ENCODE results near the gene GABARAPL1. TPM values are rescaled to one million over a fixed set of nuclear protein-coding genes. Genes with fewer than 3 reads are reported as not detected.
"Not testable (repeated sequence)": the region's sequence is repeated elsewhere in the genome, so short reads cannot be mapped to it uniquely, and the experiment has no call there.

The GABARAPL1 gene
- total and polyA plus RNA-seq, 4 donors = 115 to 199 (median 186) TPM

- no peak for DNase-seq (ENCODE audit: low read depth in 4 of 6, low spot score in 6 of 6)
- peaks cover 33% of the 10 kb centered on the region for H3K36me3 ChIP-seq (ENCODE audit: control insufficient read depth, insufficient read depth, low read length)
- no peak overlapping the region for H3K4me3 ChIP-seq (ENCODE audit: low read depth, low read length)
- no peaks in the 10 kb centered on the region for H3K9me3 ChIP-seq (ENCODE audit: control insufficient read depth, insufficient read depth, low read length)
- H3K27me3 ChIP-seq (ENCODE audit: control insufficient read depth, insufficient read depth, low read length) = no peaks in the 10 kb centered on the region
- 94% methylated on average over 5 of the region's 5 CpGs for WGBS (ENCODE audit: insufficient coverage)
- no peaks in the 10 kb centered on the region for H3K4me1 ChIP-seq (ENCODE audit: control insufficient read depth, insufficient read depth, low read length)
- H3K27ac ChIP-seq (ENCODE audit: low read depth, low read length) = no peak overlapping the region
Observed at GRCh38 chr12:10223208-10223607, 10.5 kb downstream of the GABARAPL1 start.

DNA sequence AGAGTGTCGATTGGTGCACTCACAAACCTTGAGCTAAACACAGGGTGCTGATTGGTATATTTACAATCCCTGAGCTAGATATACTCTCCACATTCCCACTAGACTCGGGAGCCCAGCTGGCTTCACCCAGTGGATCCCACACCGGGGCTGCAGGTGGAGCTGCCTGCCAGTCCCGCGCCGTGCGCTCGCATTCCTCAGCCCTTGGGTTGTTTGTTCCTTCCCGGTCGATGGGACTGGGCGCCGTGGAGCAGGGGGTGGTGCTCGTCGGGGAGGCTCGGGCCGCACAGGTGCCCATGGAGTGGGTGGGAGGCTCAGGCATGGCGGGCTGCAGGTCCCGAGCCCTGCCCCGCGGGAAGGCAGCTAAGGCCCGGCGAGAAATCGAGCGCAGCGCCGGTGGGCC, 12.7 kb downstream of the GABARAPL1 start:
- 91% methylated on average over 15 of the region's 26 CpGs for WGBS (ENCODE audit: insufficient coverage)
- H3K27me3 ChIP-seq (ENCODE audit: control insufficient read depth, insufficient read depth, low read length); DNase-seq (ENCODE audit: low read depth in 4 of 6, low spot score in 6 of 6); H3K4me3 ChIP-seq (ENCODE audit: low read depth, low read length); H3K27ac ChIP-seq (ENCODE audit: low read depth, low read length); H3K9me3 ChIP-seq (ENCODE audit: control insufficient read depth, insufficient read depth, low read length); H3K4me1 ChIP-seq (ENCODE audit: control insufficient read depth, insufficient read depth, low read length): not testable (repeated sequence)
- peaks cover 20% of the 10 kb centered on the region for H3K36me3 ChIP-seq (ENCODE audit: control insufficient read depth, insufficient read depth, low read length)

- WGBS (ENCODE audit: insufficient coverage) = 94% methylated on average over 4 of the region's 6 CpGs
- no peak overlapping the region for H3K4me3 ChIP-seq (ENCODE audit: low read depth, low read length)
- no peaks in the 10 kb centered on the region for H3K4me1 ChIP-seq (ENCODE audit: control insufficient read depth, insufficient read depth, low read length)
Observed at GRCh38 chr12:10226086-10226485, 13.4 kb downstream of the GABARAPL1 start.

GRCh38 chr12:10226731-10227130, 14.1 kb downstream of the GABARAPL1 start:
- no peaks in the 10 kb centered on the region for H3K9me3 ChIP-seq (ENCODE audit: control insufficient read depth, insufficient read depth, low read length)
- H3K4me1 ChIP-seq (ENCODE audit: control insufficient read depth, insufficient read depth, low read length) = no peaks in the 10 kb centered on the region
- no peak overlapping the region for H3K27ac ChIP-seq (ENCODE audit: low read depth, low read length)
- H3K4me3 ChIP-seq (ENCODE audit: low read depth, low read length) = no peak overlapping the region
- H3K36me3 ChIP-seq (ENCODE audit: control insufficient read depth, insufficient read depth, low read length) = peaks cover 16% of the 10 kb centered on the region
- DNase-seq (ENCODE audit: low read depth in 4 of 6, low spot score in 6 of 6) = no peak
- WGBS (ENCODE audit: insufficient coverage) = no CpG with 5 or more reads among the region's 1 CpG
- no peaks in the 10 kb centered on the region for H3K27me3 ChIP-seq (ENCODE audit: control insufficient read depth, insufficient read depth, low read length)

More at GRCh38 chr12:10226086-10226485, 13.4 kb downstream of the GABARAPL1 start:
- Histone ChIP-seq H3K27me3 (ENCODE audit: control insufficient read depth, insufficient read depth, low read length) (no peaks in the 10 kb centered on the region), H3K9me3 (ENCODE audit: control insufficient read depth, insufficient read depth, low read length) (no peaks in the 10 kb centered on the region), H3K27ac (ENCODE audit: low read depth, low read length) (no peak overlapping the region), H3K36me3 (ENCODE audit: control insufficient read depth, insufficient read depth, low read length) (peaks cover 20% of the 10 kb centered on the region)
- DNase-seq (ENCODE audit: low read depth in 4 of 6, low spot score in 6 of 6) = no peak

DNA sequence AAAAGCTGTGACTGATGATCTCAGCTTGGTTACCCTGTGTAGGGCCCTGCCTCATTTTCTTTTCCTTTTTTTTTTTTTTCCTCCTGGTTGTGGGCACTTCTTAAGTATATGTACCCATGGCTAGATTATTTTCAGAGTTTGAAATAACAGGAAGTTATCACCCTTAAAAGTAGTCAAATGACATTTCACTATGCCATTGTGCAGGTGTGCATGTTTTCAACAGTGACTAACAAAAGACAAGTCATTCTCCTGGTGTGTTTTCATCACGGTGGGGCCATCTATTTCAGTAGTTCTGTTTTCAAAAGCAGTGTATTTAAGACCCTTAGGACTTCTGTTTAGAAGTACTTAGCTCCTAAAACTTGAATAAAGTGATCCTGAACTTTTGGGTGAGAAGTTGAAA, 15.0 kb downstream of the GABARAPL1 start:
- 56% methylated on average over 1 of the region's 1 CpG for WGBS (ENCODE audit: insufficient coverage)
- H3K27me3 ChIP-seq (ENCODE audit: control insufficient read depth, insufficient read depth, low read length) = no peaks in the 10 kb centered on the region
- no peaks in the 10 kb centered on the region for H3K9me3 ChIP-seq (ENCODE audit: control insufficient read depth, insufficient read depth, low read length)
- no peak for DNase-seq (ENCODE audit: low read depth in 4 of 6, low spot score in 6 of 6)
- peaks cover 7% of the 10 kb centered on the region for H3K36me3 ChIP-seq (ENCODE audit: control insufficient read depth, insufficient read depth, low read length)
- no peak overlapping the region for H3K27ac ChIP-seq (ENCODE audit: low read depth, low read length)
- no peak overlapping the region for H3K4me3 ChIP-seq (ENCODE audit: low read depth, low read length)
- no peaks in the 10 kb centered on the region for H3K4me1 ChIP-seq (ENCODE audit: control insufficient read depth, insufficient read depth, low read length)

- Histone ChIP-seq H3K9me3 (ENCODE audit: control insufficient read depth, insufficient read depth, low read length) (peaks cover 6% of the 10 kb centered on the region), H3K27me3 (ENCODE audit: control insufficient read depth, insufficient read depth, low read length) (no peaks in the 10 kb centered on the region), H3K27ac (ENCODE audit: low read depth, low read length) (no peak overlapping the region), H3K4me3 (ENCODE audit: low read depth, low read length) (no peak overlapping the region), H3K4me1 (ENCODE audit: control insufficient read depth, insufficient read depth, low read length) (no peaks in the 10 kb centered on the region), H3K36me3 (ENCODE audit: control insufficient read depth, insufficient read depth, low read length) (no peaks in the 10 kb centered on the region)
- no peak for DNase-seq (ENCODE audit: low read depth in 4 of 6, low spot score in 6 of 6)
Observed at GRCh38 chr12:10234562-10234961, 21.9 kb downstream of the GABARAPL1 start.

DNA sequence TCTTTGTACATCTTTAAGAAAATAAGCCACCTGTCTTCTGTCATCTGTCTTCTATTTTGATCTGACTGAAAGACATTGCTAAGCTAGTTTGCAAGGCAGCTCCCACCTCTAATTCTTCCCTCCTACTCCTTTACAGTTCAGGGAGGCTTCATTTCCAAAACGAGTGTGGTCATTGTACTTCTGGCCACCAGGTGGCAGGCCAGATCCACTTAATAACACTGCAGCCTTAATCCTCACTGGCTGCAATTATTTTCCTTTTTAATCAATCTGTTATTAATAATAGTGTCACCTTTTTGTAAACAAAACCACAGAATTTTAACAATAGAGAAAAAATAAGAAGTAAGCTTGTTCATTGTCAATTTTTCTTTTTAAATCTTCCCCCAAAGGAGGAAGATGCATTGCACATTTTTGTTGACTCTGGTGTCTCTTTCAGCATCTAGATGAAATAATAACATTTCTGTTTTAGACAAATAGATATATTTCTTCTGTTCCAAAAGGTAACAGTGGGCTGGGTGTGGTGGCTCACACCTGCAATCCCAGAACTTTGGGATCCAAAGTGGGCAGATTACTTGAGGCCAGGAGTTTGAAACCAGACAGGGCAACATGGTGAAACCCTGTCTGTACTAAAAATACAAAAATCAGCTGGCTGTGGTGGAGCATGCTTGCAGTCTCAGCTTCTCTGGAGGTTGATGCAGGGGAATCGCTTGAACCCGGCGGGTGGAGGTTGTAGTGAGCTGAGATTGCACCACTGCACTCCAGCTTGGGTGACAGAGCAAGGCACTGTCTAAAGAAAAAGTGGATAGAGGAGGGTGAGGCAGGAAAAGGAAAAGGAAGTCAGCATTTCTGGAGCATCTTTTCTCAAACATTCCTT, 23.3 kb downstream of the GABARAPL1 start:
- Histone ChIP-seq H3K27ac (ENCODE audit: low read depth, low read length) (no peak overlapping the region), H3K36me3 (ENCODE audit: control insufficient read depth, insufficient read depth, low read length) (no peaks in the 10 kb centered on the region), H3K27me3 (ENCODE audit: control insufficient read depth, insufficient read depth, low read length) (no peaks in the 10 kb centered on the region), H3K9me3 (ENCODE audit: control insufficient read depth, insufficient read depth, low read length) (peaks cover 6% of the 10 kb centered on the region), H3K4me1 (ENCODE audit: control insufficient read depth, insufficient read depth, low read length) (no peaks in the 10 kb centered on the region), H3K4me3 (ENCODE audit: low read depth, low read length) (no peak overlapping the region)
- peak in 3 of 6 donors; percentile 27 to 80 (median 64) for DNase-seq (ENCODE audit: low read depth in 4 of 6, low spot score in 6 of 6)
- WGBS (ENCODE audit: insufficient coverage) = 63% methylated on average over 4 of the region's 4 CpGs

DNA sequence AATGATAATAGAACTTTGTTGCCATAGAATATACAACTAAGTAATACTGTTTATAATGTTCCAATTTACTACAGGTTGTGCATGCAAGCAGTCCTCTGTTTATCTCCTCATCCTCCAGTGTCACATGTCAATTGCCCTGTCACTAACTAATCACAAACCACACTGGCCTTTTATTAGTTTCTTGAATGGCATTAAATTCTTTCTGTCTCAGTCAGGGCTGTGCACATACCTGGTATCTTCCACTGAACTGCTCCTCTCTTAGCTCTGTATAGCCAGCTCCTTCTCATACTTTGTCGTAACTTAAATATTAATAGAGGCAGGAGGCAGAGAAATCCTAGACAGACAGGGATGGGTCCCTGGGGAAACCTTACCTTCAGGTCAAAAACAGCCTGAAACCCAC, 24.0 kb downstream of the GABARAPL1 start:
- H3K4me1 ChIP-seq (ENCODE audit: control insufficient read depth, insufficient read depth, low read length) = no peaks in the 10 kb centered on the region
- H3K27ac ChIP-seq (ENCODE audit: low read depth, low read length) = no peak overlapping the region
- no peaks in the 10 kb centered on the region for H3K27me3 ChIP-seq (ENCODE audit: control insufficient read depth, insufficient read depth, low read length)
- peaks cover 6% of the 10 kb centered on the region for H3K9me3 ChIP-seq (ENCODE audit: control insufficient read depth, insufficient read depth, low read length)
- DNase-seq (ENCODE audit: low read depth in 4 of 6, low spot score in 6 of 6) = no peak
- no CpG with 5 or more reads among the region's 1 CpG for WGBS (ENCODE audit: insufficient coverage)
- no peaks in the 10 kb centered on the region for H3K36me3 ChIP-seq (ENCODE audit: control insufficient read depth, insufficient read depth, low read length)
- no peak overlapping the region for H3K4me3 ChIP-seq (ENCODE audit: low read depth, low read length)

GRCh38 chr12:10238526-10238925, 25.8 kb downstream of the GABARAPL1 start:
- Histone ChIP-seq H3K27me3 (ENCODE audit: control insufficient read depth, insufficient read depth, low read length) (no peaks in the 10 kb centered on the region), H3K9me3 (ENCODE audit: control insufficient read depth, insufficient read depth, low read length) (peaks cover 6% of the 10 kb centered on the region), H3K36me3 (ENCODE audit: control insufficient read depth, insufficient read depth, low read length) (no peaks in the 10 kb centered on the region), H3K27ac (ENCODE audit: low read depth, low read length) (no peak overlapping the region), H3K4me3 (ENCODE audit: low read depth, low read length) (no peak overlapping the region), H3K4me1 (ENCODE audit: control insufficient read depth, insufficient read depth, low read length) (no peaks in the 10 kb centered on the region)
- 100% methylated on average over 1 of the region's 1 CpG for WGBS (ENCODE audit: insufficient coverage)
- DNase-seq (ENCODE audit: low read depth in 4 of 6, low spot score in 6 of 6) = no peak

DNA sequence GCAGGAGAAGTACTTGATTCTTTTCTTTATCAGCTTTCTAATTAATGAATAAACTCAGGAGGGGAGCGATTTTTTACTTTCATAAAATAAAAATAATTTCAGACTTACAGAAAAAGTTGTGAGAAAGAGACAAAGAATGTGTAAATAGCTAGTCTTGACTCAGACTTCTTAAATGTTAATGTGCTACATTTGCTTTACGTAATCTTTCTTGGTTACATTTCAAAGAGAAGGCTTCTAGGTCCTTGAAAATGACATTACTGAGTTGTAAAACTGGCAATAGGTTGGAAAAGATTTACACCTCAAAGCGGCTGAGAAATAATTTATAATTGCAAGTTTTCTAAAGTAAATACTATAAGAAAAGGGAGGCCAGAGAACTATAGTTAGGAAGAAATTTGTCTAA, 28.6 kb downstream of the GABARAPL1 start:
- Histone ChIP-seq H3K36me3 (ENCODE audit: control insufficient read depth, insufficient read depth, low read length) (no peaks in the 10 kb centered on the region), H3K9me3 (ENCODE audit: control insufficient read depth, insufficient read depth, low read length) (no peaks in the 10 kb centered on the region), H3K27me3 (ENCODE audit: control insufficient read depth, insufficient read depth, low read length) (no peaks in the 10 kb centered on the region), H3K4me1 (ENCODE audit: control insufficient read depth, insufficient read depth, low read length) (no peaks in the 10 kb centered on the region), H3K27ac (ENCODE audit: low read depth, low read length) (no peak overlapping the region), H3K4me3 (ENCODE audit: low read depth, low read length) (no peak overlapping the region)
- WGBS (ENCODE audit: insufficient coverage) = 80% methylated on average over 1 of the region's 3 CpGs
- DNase-seq (ENCODE audit: low read depth in 4 of 6, low spot score in 6 of 6) = no peak
